Smooth muscle cell of the umbilical artery (primary cell): Measurements from ENCODE around the gene AP1S2. TPM values are rescaled to one million over a fixed set of nuclear protein-coding genes. Genes with fewer than 3 reads are reported as not detected.

Source experiments
- total RNA-seq: library from RNA; depleted of rRNA; stranded (reverse); fragments of >200 nt; gene quantifications from 2 replicates; pipeline ENCODE4 v1.2.3, GENCODE V29; 2014

AP1S2 gene
- total RNA-seq = 49.9 and 91.7 TPM in 2 replicates

DNA sequence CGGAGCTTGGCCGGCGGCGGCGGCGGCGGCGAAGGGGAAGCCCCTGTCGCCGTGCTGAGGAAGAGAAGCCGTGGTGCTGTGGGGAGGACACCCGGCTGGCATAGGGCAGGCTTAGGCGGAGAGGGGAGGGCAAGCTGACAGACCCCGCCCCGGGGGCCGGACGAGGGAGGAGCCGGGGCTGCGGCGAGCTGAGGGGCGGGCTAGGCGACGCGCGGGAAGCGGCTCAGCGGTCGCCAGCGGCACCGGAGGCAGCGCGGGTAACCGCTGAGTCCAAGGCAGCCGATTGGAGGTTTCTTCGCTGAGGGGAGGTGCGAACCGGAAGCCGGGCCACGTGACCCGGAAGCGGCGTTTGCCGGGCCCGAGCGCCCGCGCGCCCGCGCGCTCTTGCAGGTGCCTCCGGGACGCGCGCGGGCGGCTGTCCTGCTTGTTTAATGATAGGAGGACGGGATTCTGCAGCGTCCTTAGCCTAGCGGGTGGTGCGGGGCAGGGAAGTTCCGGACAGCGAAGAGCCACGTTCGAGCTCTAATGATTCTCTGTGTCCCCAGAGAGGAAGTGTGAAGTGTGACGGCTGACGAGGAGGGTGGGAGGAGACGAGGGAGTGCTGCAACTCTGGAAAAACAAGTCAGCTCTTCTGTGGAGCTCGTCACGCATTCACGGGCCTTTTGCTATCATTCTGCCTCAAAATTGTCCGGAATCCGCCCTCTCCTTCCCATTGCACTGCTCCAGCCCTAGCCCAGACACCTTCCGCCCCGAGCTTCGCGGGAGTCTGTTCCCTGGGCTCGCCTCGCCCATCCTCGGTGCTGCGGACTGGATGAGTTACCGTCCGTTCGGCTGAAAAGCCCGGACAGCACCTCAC is at the start of gene AP1S2:
Gene AP1S2 (minus strand): TSS at position 102 of the 856 bp plus-strand sequence. CDS start 2,289 bp downstream, outside the sequence.

DNA sequence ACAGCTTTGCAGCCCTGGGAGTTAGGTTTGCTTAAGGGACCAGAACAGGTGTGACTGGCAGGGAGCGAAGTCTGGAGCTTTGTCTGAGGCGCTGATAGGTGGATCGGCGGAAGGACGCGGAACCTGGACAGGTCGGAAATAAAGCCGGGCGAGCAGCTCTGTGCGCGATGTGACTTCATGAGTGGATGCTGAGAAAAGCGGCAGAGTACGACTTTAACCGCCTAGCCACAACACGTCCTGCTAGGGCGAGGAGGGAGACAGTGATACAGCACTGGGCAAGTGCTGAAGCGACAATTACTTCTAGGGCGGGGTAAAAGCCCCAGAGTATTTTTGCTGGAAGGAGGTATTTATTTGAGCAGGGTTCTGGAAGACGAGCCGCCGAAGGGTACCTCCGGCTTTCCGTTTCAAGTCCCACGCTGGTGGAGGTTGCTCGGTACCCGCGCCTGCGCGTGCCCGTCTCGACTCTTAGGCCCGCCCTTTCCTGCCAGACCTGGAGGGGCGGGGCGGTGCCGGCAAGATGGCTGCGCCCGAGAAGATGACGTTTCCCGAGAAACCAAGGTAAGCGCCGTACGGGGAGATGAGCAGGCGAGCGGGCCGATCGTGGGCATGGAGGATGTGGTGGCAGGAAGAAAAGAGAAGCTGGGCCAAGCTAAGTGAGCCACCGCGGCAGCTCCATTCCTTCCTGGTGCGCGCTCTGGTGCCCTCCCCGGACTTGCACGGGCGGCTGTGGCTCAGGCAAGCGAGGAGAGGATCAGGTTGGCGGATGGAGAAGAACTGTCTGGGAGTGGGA is 64.4 kb downstream of the AP1S2 start, which contains the start of gene ZRSR2:
Gene ZRSR2 (plus strand): TSS at position 506 of the 790 bp plus-strand sequence. CDS start 12 bp downstream, at position 518.

Other genes starting within 250 kb of the AP1S2 start
- gene CLTRN, start 190.0 kb downstream of the AP1S2 start, total RNA-seq = 0.42 TPM in 1 of 2 replicates, not detected in the other
- 3.3 and 5.2 TPM in 2 replicates for gene CA5B, start 116.5 kb downstream of the AP1S2 start, total RNA-seq
- gene ZRSR2, start 64.3 kb downstream of the AP1S2 start, total RNA-seq = 3.9 and 7.1 TPM in 2 replicates